Kidney epithelial cell (primary cell): Measurements from ENCODE around the gene DGKD. TPM values are rescaled to one million over a fixed set of nuclear protein-coding genes. Genes with fewer than 3 reads are reported as not detected.

Source experiments
- DNase-seq: peaks from one replicate; pipeline ENCODE4 v3.0.0-alpha.2; 2010; ENCODE audit warnings: low read depth
- H3K27me3 ChIP-seq: 2 replicates; pipeline ENCODE4 v1.6.0; 2011; ENCODE audit warnings: low read length; ENCODE audit not compliant: control insufficient read depth, insufficient read depth
- H3K36me3 ChIP-seq: 2 replicates; pipeline ENCODE4 v1.5.1; 2011; ENCODE audit warnings: low read length; ENCODE audit not compliant: control insufficient read depth, insufficient read depth
- H3K4me3 ChIP-seq: 2 replicates; pipeline ENCODE4 v1.5.1; 2011; ENCODE audit warnings: low read depth, mild to moderate bottlenecking, control low read depth, low read length
- CTCF ChIP-seq: IDR thresholded peaks from 2 replicates; pipeline ENCODE4 v1.5.1; 2011; ENCODE audit warnings: mild to moderate bottlenecking, moderate library complexity, low read length, control low read depth, inconsistent platforms; ENCODE audit not compliant: insufficient read depth, poor library complexity, severe bottlenecking
- total RNA-seq: library from RNA; depleted of rRNA; stranded (reverse); fragments of >200 nt; gene quantifications from 2 replicates; pipeline ENCODE4 v1.2.3, GENCODE V29; 2015

Gene DGKD
- total RNA-seq, 1 donor from 2014 or later = 16.0 TPM

DNA sequence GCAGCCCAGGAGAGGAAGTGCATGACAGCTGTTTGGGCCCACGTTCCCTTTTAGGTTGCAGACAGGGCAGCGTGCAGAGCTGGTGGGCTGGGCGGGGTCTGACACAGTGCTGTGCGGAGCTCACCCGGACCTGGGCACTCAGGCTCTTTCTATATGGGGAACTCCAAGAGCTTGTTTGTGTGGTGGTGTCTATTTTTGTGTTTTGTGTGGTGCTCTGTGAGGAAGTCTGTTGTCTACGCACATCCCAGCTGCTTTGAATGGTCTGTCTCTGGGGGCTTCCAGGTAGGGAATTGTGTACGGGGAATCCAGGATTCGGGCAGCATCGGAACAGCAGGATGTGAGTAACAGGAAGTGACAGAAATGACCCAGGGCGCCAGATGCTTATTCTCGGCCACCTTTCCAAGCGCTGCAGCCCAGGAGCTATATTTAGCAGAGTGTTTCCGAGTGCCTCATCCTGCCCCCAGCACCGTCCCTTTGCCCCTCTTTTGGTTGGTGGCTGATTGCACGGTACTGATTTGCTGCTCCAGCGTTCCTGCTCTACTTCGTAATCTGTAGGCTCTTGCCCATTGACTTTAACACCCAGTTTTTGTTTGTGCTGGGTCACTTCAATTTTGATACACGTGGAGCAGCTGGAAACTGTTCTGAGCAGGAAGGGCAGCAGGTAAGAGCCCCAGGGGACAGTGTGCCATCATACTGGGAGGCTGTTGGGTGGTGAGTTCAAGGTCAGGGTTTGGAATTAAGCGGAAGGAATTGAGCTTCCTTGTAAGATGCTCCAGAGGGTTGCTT, 64.7 kb downstream of the DGKD start:
- TF ChIP-seq CTCF = no peak
- H3K4me3 ChIP-seq = no peak overlapping the region
- H3K36me3 ChIP-seq = no peaks in the 10 kb centered on the region
- no peak for DNase-seq
- H3K27me3 ChIP-seq = no peaks in the 10 kb centered on the region

- H3K27me3 ChIP-seq = no peaks in the 10 kb centered on the region
- no peak for TF ChIP-seq CTCF
- DNase-seq = no peak
- no peaks in the 10 kb centered on the region for H3K36me3 ChIP-seq
- H3K4me3 ChIP-seq = no peak overlapping the region
Measured at GRCh38 chr2:233419602-233420391, 65.5 kb downstream of the DGKD start.

GRCh38 chr2:233421091-233421816, 67.0 kb downstream of the DGKD start:
- Histone ChIP-seq H3K27me3 (no peaks in the 10 kb centered on the region), H3K4me3 (no peak overlapping the region), H3K36me3 (no peaks in the 10 kb centered on the region)
- TF ChIP-seq CTCF = no peak
- DNase-seq = no peak

DNA sequence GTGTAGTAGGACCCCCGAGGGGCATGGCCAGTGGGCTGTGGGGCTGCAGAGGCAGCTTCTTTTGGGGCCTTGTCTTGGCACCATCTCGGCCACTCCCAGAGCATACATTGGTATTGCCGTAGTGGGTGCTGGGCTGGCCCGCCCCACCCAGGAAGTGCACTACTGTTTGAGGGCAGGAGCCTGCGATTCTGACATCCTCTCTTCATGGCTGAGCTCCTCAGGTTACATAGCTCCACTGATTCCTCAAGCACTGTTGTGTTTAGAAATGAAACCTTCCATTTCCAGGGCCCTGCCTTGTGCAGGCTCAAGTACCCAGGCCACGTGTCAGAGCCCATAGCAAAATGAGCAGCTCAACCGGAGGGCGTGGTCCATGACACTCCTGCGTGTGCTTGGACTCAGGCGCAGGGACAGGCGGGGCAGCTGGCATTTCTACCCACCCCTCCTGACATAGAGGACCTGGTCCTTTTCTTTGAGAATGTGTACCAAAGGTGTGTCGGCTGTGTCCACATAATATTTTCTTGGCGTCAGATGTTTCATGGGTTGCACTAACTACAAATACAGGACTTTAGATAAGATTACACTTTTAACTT, 67.9 kb downstream of the DGKD start:
- no peaks in the 10 kb centered on the region for H3K36me3 ChIP-seq
- no peak for TF ChIP-seq CTCF
- no peaks in the 10 kb centered on the region for H3K27me3 ChIP-seq
- DNase-seq = no peak
- no peak overlapping the region for H3K4me3 ChIP-seq

DNA sequence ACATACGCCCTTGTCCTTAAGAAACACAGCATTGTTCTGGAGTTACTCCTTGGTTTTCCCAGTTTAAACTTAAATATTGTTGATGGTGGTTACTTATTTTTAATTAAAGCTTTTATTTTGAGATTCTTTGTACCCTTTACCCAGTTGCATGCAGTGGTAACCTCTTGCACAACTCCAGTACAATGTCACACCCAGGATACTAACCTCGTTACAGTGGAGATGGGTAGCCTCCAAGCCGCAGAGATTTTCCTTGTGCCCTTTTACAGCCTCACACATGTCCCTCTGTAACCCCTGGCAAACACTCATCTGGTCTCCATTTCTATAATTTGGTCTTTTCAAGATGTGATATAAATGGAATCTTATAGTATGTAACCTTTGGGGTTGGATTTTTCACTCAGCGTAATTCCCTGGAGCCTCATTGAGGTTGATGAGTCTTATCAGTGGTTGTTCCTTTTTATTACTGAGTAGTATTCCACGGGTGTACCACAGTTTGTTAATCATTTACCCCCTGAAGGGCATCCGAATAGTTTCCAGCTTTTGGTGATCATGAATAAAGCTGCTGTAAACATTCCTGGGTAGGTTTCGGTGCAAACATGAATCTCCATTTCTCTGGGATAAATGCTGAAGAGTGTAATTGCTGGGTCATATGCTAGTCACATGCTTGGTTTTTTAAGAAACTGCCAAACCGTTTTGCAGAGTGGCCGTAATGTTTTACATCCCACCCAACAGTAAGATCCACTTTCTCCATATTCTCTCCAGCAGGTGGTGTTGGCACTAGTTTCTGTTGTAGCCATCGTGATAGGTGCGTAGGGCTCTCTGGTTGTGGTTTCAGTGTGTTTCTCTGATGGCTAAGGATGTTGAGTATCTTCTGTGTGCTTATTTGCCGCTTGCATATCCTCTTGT, 68.6 kb downstream of the DGKD start:
- no peak for DNase-seq
- H3K36me3 ChIP-seq = no peaks in the 10 kb centered on the region
- H3K4me3 ChIP-seq = no peak overlapping the region
- H3K27me3 ChIP-seq = no peaks in the 10 kb centered on the region
- TF ChIP-seq CTCF = no peak
